ENCODE data around the gene HJURP.
A peak's percentile ranks its signal among the peaks of the same experiment; 100 is the strongest.

Gene HJURP

GRCh38 chr2:233856184-233856583 lies 1.8 kb upstream of the HJURP start:
- DNase-seq (no peak), ATAC-seq (ENCODE audit: insufficient read depth, low read depth) (no peak)
- no peak overlapping the region for H2AFZ ChIP-seq (ENCODE audit: low read depth, low read length)
- TF ChIP-seq EZH2 (IDR thresholded peaks at IDR 0.05; ENCODE audit: borderline replicate concordance, low read depth, low read length, severe bottlenecking) (no peak), CTCF (IDR thresholded peaks at IDR 0.05; ENCODE audit: borderline replicate concordance, extremely low read depth, low read length, poor library complexity, severe bottlenecking) (no peak)
- H3K4me1 ChIP-seq (ENCODE audit: insufficient read depth, low read length) = peaks cover 35% of the 10 kb centered on the region
- H3K9ac ChIP-seq (ENCODE audit: low read depth, low read length) = no peak overlapping the region
- H3K79me2 ChIP-seq (ENCODE audit: insufficient read depth, low read length) = peaks cover 40% of the 10 kb centered on the region
- H3K27ac ChIP-seq (ENCODE audit: low read length) = no peak overlapping the region
- H3K4me3 ChIP-seq (ENCODE audit: low read depth in 1 of 2, low read length in 2 of 2) = no peak overlapping the region
- H4K20me1 ChIP-seq (ENCODE audit: insufficient read depth, low read length) = peaks cover 21% of the 10 kb centered on the region; the same call in 1 of the 2 replicates
- H3K27me3 ChIP-seq (ENCODE audit: insufficient read depth, low read length, poor library complexity) = peaks cover 4% of the 10 kb centered on the region
- H3K9me3 ChIP-seq (ENCODE audit: insufficient read depth, low read length, severe bottlenecking) = no peaks in the 10 kb centered on the region
- no peak overlapping the region for H3K4me2 ChIP-seq (ENCODE audit: insufficient read depth, low read length)
- peaks cover 30% of the 10 kb centered on the region for H3K36me3 ChIP-seq (ENCODE audit: insufficient read depth, low read length)

GRCh38 chr2:233855345-233855744 lies 1.0 kb upstream of the HJURP start:
- peak overlapping the region; percentile 99 for H3K27ac ChIP-seq (ENCODE audit: low read length)
- DNase-seq (no peak), ATAC-seq (ENCODE audit: insufficient read depth, low read depth) (no peak)
- peaks cover 48% of the 10 kb centered on the region for H3K79me2 ChIP-seq (ENCODE audit: insufficient read depth, low read length)
- peaks cover 30% of the 10 kb centered on the region for H4K20me1 ChIP-seq (ENCODE audit: insufficient read depth, low read length)
- peak overlapping the region in 1 of 2 experiments; percentile 94; a peak in 2 of 4 replicates for H3K4me3 ChIP-seq (ENCODE audit: low read depth in 1 of 2, low read length in 2 of 2)
- H3K9me3 ChIP-seq (ENCODE audit: insufficient read depth, low read length, severe bottlenecking) = no peaks in the 10 kb centered on the region
- H3K36me3 ChIP-seq (ENCODE audit: insufficient read depth, low read length) = peaks cover 38% of the 10 kb centered on the region
- TF ChIP-seq CTCF (IDR thresholded peaks at IDR 0.05; ENCODE audit: borderline replicate concordance, extremely low read depth, low read length, poor library complexity, severe bottlenecking) = no peak
- no peak for TF ChIP-seq EZH2 (IDR thresholded peaks at IDR 0.05; ENCODE audit: borderline replicate concordance, low read depth, low read length, severe bottlenecking)
- peaks cover 4% of the 10 kb centered on the region for H3K27me3 ChIP-seq (ENCODE audit: insufficient read depth, low read length, poor library complexity)
- H3K4me2 ChIP-seq (ENCODE audit: insufficient read depth, low read length) = peak overlapping the region; percentile 84
- peak overlapping the region; percentile 99 for H3K9ac ChIP-seq (ENCODE audit: low read depth, low read length)
- peaks cover 44% of the 10 kb centered on the region for H3K4me1 ChIP-seq (ENCODE audit: insufficient read depth, low read length)
- peak overlapping the region; percentile 70 for H2AFZ ChIP-seq (ENCODE audit: low read depth, low read length)

GRCh38 chr2:233853883-233854240 lies 473 bp downstream of the HJURP start:
- Histone ChIP-seq H3K27ac (ENCODE audit: low read length) (peak overlapping the region; percentile 99), H3K79me2 (ENCODE audit: insufficient read depth, low read length) (peaks cover 63% of the 10 kb centered on the region), H3K9me3 (ENCODE audit: insufficient read depth, low read length, severe bottlenecking) (no peaks in the 10 kb centered on the region), H3K4me2 (ENCODE audit: insufficient read depth, low read length) (peak overlapping the region; percentile 84), H3K4me3 (ENCODE audit: low read depth in 1 of 2, low read length in 2 of 2) (peak overlapping the region; percentile 94), H4K20me1 (ENCODE audit: insufficient read depth, low read length) (peaks cover 44% of the 10 kb centered on the region), H2AFZ (ENCODE audit: low read depth, low read length) (peak overlapping the region; percentile 87), H3K36me3 (ENCODE audit: insufficient read depth, low read length) (peaks cover 53% of the 10 kb centered on the region), H3K4me1 (ENCODE audit: insufficient read depth, low read length) (peaks cover 55% of the 10 kb centered on the region), H3K27me3 (ENCODE audit: insufficient read depth, low read length, poor library complexity) (no peaks in the 10 kb centered on the region), H3K9ac (ENCODE audit: low read depth, low read length) (peak overlapping the region; percentile 99)
- TF ChIP-seq CTCF (IDR thresholded peaks at IDR 0.05; ENCODE audit: borderline replicate concordance, extremely low read depth, low read length, poor library complexity, severe bottlenecking) = no peak
- no peak for TF ChIP-seq EZH2 (IDR thresholded peaks at IDR 0.05; ENCODE audit: borderline replicate concordance, low read depth, low read length, severe bottlenecking)
- ATAC-seq (ENCODE audit: insufficient read depth, low read depth) (peak; percentile 8), DNase-seq (peak; percentile 27)
